Ishikawa (cell line): Measurements from ENCODE around the gene COL12A1.

Experiments used
- CREB1 ChIP-seq: IDR thresholded peaks from 2 replicates; pipeline ENCODE4 v1.6.1; 2012; ENCODE audit warnings: low read depth
- EGR1 ChIP-seq: IDR thresholded peaks from 2 replicates; pipeline ENCODE4 v1.6.1; 2012
- EP300 ChIP-seq: IDR thresholded peaks from 2 replicates; pipeline ENCODE4 v1.6.1; 2012; ENCODE audit warnings: borderline replicate concordance
- RAD21 ChIP-seq: IDR thresholded peaks from 2 replicates; pipeline ENCODE4 v1.6.1; 2012; ENCODE audit warnings: low read depth
- TCF12 ChIP-seq: IDR thresholded peaks from 2 replicates; pipeline ENCODE4 v1.6.1; 2012; ENCODE audit warnings: low read depth
- YY1 ChIP-seq: IDR thresholded peaks from 2 replicates; pipeline ENCODE4 v1.6.1; 2012; ENCODE audit warnings: low read depth
- TF ChIP-seq, protein P1 (sequence below): IDR thresholded peaks from 2 replicates; pipeline ENCODE4 v1.6.1; 2012
- TF ChIP-seq, protein P2 (sequence below): IDR thresholded peaks from 2 replicates; pipeline ENCODE4 v1.6.1; 2012

DNA sequence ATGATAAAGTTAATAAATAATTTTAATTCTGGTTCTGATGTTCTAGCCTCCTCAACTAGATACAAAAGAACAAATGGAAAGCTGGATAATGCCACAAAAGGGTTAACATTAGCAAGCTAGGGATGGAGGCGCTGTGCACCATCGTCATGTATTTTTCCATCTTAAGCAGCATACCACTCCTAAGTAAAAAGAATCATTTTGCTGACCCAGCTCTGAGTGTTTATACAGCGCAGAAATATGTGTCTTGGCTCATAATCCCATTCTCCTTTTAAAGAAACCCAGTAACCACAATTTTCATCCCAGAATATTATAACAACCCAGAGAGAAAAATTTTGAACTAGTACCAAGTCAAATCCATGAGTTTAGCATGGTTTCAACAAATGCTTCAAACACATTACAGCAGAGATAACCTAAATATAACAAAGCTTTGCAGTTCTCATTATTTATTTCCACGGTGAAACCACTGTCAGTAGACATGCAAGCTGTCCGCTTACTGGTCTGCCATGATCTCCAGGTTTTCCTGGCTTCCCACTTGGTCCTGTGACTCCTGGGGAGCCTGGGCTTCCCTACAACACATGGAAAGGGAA lies 111.1 kb downstream of the COL12A1 start:
- TF ChIP-seq, protein P1, sequence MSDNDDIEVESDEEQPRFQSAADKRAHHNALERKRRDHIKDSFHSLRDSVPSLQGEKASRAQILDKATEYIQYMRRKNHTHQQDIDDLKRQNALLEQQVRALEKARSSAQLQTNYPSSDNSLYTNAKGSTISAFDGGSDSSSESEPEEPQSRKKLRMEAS: no peak
- TF ChIP-seq EGR1: no peak
- no peak for TF ChIP-seq CREB1
- TF ChIP-seq YY1: no peak
- TF ChIP-seq TCF12: no peak
- no peak for TF ChIP-seq RAD21
- TF ChIP-seq EP300: no peak
- TF ChIP-seq, protein P2, sequence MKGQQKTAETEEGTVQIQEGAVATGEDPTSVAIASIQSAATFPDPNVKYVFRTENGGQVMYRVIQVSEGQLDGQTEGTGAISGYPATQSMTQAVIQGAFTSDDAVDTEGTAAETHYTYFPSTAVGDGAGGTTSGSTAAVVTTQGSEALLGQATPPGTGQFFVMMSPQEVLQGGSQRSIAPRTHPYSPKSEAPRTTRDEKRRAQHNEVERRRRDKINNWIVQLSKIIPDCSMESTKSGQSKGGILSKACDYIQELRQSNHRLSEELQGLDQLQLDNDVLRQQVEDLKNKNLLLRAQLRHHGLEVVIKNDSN: no peak
